Stimulated activated naive CD8-positive, alpha-beta T cell treated with anti-CD3 and anti-CD28 coated beads, Interleukin-15, Interleukin-2, amounts not matched to agents 100 ng/mL and 50 ng/mL, for 24 hours (primary cell): ENCODE data around the gene PTPRK.

Experiments used
- H3K27ac Mint-ChIP-seq: one replicate; pipeline ENCODE4 v1.8.0; 2021; ENCODE audit warnings: mild to moderate bottlenecking, mixed read lengths
- H3K27me3 Mint-ChIP-seq: one replicate; pipeline ENCODE4 v1.8.0; 2021; ENCODE audit warnings: mixed read lengths
- H3K36me3 Mint-ChIP-seq: one replicate; pipeline ENCODE4 v1.8.0; 2021; ENCODE audit warnings: low read depth, mixed read lengths
- H3K4me1 Mint-ChIP-seq: one replicate; pipeline ENCODE4 v1.8.0; 2021; ENCODE audit warnings: low read depth, mixed read lengths
- H3K4me3 Mint-ChIP-seq: one replicate; pipeline ENCODE4 v1.8.0; 2021; ENCODE audit warnings: mild to moderate bottlenecking, mixed read lengths
- H3K9me3 Mint-ChIP-seq: one replicate; pipeline ENCODE4 v1.8.0; 2021; ENCODE audit warnings: mixed read lengths

Gene PTPRK

DNA sequence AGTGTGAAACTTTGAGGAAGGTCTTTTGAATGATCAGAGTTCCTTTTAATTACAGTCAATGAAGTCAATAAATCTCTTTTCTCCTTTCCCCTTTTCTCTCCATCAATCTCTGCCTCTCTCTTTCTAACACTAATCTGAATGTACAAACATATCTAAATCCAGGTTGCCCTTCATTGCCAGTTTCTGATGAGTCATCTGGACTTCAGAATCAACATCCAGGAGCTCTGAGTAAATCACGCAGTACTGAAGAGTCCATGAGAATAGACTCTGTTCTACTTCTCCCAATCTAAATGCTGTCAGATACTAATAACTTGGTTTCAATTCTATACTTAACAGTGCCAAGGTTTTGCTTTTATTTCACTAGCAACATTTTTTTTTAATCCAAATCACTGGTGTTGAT lies 380.9 kb downstream of the PTPRK start:
- H3K9me3 Mint-ChIP-seq, result no peaks in the 10 kb centered on the region
- H3K36me3 Mint-ChIP-seq, result no peaks in the 10 kb centered on the region
- no peaks in the 10 kb centered on the region for H3K27me3 Mint-ChIP-seq
- H3K27ac Mint-ChIP-seq, result no peak overlapping the region
- H3K4me1 Mint-ChIP-seq, result peaks cover 3% of the 10 kb centered on the region
- H3K4me3 Mint-ChIP-seq, result no peak overlapping the region

DNA sequence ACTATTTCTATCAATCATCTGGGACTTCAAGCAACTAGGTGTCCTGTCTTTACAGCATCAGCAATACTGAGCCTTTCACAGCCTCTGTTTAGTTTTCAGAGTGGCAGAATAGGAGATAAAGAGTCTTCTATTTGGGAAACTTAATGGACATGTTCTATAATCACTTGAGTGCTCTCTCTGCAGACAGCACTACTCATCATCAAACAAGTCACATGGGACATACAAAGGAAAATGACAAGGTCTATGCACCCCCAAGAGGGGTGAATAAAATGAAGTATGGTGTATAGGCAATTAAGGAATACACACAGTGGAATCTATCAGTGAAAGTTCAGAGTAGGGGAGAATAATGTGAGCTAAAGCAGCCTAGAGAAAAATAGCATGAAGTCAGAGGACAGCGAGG lies 381.7 kb downstream of the PTPRK start:
- Mint-ChIP-seq H3K4me3 (no peak overlapping the region), H3K36me3 (no peaks in the 10 kb centered on the region), H3K9me3 (no peaks in the 10 kb centered on the region), H3K4me1 (no peaks in the 10 kb centered on the region), H3K27ac (no peak overlapping the region), H3K27me3 (no peaks in the 10 kb centered on the region)

DNA sequence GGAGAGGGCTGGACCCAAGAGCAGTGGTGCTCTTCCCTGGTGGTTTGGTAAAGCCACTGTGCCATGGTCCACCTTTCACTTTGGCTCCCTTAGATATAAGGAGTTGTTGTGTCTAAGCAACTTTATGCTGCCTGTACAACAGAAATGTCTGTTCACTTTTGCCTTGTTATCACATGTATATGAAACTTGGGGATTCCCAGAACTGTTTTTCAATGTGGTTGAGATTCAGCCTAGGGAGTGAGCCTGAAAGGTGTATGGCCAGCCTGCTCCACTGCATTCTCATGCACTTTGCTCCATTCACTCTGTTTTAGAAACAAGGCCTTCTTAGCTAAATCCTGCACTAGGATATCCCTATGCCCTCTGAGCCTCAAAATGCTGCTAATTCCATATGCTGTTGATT lies 385.1 kb downstream of the PTPRK start:
- Mint-ChIP-seq H3K27ac (no peak overlapping the region), H3K36me3 (no peaks in the 10 kb centered on the region), H3K4me1 (no peaks in the 10 kb centered on the region), H3K9me3 (no peaks in the 10 kb centered on the region), H3K27me3 (no peaks in the 10 kb centered on the region), H3K4me3 (no peak overlapping the region)

DNA sequence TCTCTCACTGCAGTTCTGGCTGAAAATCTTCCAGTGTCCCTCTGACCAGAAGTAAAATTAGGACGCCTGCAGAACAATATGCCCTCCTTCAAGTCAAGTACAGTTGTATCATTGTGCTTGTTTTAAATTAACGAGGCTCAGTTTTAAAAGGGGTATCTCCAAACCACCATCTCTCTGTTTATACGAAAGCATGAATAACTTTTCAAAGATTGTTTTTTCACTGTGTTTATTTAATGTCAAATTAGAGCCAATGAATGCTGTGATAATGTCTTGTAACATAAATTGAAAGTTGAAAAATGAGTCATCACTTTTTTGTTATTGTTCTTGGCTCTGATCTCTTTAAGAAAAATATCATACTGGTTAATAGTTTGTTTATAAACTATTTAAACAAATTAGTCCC lies 388.8 kb downstream of the PTPRK start:
- H3K9me3 Mint-ChIP-seq, result no peaks in the 10 kb centered on the region
- no peaks in the 10 kb centered on the region for H3K4me1 Mint-ChIP-seq
- no peaks in the 10 kb centered on the region for H3K27me3 Mint-ChIP-seq
- H3K27ac Mint-ChIP-seq, result no peak overlapping the region
- no peaks in the 10 kb centered on the region for H3K36me3 Mint-ChIP-seq
- no peak overlapping the region for H3K4me3 Mint-ChIP-seq

DNA sequence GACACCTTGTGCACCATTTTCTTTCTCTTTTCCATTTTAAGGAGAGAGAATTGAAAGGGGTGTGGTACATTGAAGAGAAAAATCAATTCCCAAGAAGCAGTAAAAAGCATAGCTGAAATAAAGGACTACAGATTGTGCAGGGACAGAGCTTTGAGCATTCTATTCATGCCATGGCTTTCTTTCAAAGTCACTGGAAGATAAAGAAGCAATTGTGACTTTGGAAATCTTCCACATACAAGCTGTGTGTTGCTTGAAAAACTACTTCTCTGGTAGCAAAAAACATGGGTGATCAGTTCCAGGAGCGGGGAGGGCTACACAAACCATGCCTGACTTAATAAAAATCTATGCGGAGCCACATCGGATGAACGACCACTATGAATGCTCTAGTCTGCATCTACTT lies 389.4 kb downstream of the PTPRK start:
- Mint-ChIP-seq H3K4me1 (no peaks in the 10 kb centered on the region), H3K9me3 (no peaks in the 10 kb centered on the region), H3K27me3 (no peaks in the 10 kb centered on the region), H3K4me3 (no peak overlapping the region), H3K36me3 (no peaks in the 10 kb centered on the region), H3K27ac (no peak overlapping the region)

DNA sequence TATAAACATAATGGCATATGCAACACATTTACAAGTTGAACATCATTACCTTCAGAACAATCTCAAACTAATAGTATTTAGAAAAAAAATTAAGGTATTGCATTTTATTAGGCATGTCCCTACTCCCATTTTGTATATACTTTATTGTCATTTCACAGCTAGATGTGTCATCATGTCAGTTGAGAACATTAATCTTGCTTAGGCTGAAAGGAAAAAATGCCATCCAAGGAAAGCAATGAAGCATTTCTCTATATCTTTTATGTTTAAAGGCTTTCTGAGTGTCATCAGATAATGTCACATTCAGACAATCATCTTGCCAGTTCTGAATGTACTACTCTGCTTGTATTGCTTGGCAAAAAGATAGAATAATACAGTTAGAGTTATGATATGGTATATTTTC lies 390.7 kb downstream of the PTPRK start:
- Mint-ChIP-seq H3K4me1 (peaks cover 5% of the 10 kb centered on the region), H3K9me3 (no peaks in the 10 kb centered on the region), H3K36me3 (no peaks in the 10 kb centered on the region), H3K27me3 (no peaks in the 10 kb centered on the region), H3K27ac (no peak overlapping the region), H3K4me3 (no peak overlapping the region)

DNA sequence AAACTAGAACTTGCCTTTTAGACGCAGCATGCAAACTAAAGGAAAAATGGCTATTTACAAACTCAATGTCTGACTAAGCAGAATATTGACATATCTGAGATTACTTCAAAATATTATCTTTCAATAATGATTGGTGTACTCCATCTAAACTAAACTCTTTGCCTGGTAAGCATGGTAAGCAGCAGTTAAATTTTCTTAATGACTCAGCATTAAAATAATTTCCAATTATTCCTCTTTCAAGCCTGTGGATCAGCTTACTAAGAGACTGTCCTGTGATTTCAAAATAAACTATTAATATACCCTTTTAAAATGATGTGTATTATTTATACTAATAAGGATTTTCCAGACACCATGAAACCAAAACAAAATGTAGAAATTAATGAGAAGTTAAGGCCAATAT lies 392.7 kb downstream of the PTPRK start:
- Mint-ChIP-seq H3K4me1 (peaks cover 9% of the 10 kb centered on the region), H3K27me3 (no peaks in the 10 kb centered on the region), H3K4me3 (no peak overlapping the region), H3K36me3 (no peaks in the 10 kb centered on the region), H3K9me3 (no peaks in the 10 kb centered on the region), H3K27ac (no peak overlapping the region)

DNA sequence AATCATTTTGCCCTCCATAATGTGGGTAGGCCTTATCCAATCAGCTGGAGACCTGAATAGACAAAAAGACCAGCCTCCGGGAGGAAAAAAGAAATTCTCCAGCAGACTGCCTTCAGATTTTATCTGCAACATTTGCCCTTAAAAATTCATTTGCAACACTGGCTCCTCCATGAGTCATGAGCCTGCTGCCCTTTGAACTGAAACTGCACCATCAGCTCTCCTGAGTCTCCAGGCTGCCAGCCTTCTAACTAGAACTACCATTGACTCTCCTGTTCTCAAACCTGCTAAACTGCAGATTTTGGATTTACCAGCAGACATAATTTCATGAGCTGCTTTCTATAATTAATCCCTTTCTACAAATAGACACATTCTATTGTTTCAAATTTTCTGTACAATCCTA lies 395.7 kb downstream of the PTPRK start:
- Mint-ChIP-seq H3K9me3 (no peaks in the 10 kb centered on the region), H3K27ac (no peak overlapping the region), H3K4me3 (no peak overlapping the region), H3K4me1 (peaks cover 15% of the 10 kb centered on the region), H3K36me3 (no peaks in the 10 kb centered on the region), H3K27me3 (no peaks in the 10 kb centered on the region)

DNA sequence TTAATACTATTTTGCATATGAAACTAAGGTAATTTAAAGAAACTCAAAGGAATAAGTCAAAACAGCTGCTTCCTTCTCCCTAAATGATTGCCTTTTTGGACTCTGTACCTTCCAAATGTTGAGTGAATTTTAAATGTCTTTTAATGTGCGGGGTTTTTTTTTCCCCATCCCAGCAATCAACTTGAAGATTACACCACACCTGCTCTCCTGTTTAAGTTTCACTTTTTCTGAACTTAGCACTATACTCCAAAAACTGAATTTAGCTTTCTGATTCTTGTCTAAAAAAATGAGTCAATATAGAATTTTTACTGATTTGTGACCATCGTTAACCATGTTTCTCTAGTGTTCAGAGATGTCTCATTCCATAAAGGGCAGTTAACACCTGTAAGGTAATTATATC lies 398.8 kb downstream of the PTPRK start:
- no peaks in the 10 kb centered on the region for H3K9me3 Mint-ChIP-seq
- peaks cover 3% of the 10 kb centered on the region for H3K36me3 Mint-ChIP-seq
- H3K27ac Mint-ChIP-seq, result no peak overlapping the region
- H3K4me3 Mint-ChIP-seq, result no peak overlapping the region
- H3K4me1 Mint-ChIP-seq, result peaks cover 17% of the 10 kb centered on the region
- no peaks in the 10 kb centered on the region for H3K27me3 Mint-ChIP-seq

DNA sequence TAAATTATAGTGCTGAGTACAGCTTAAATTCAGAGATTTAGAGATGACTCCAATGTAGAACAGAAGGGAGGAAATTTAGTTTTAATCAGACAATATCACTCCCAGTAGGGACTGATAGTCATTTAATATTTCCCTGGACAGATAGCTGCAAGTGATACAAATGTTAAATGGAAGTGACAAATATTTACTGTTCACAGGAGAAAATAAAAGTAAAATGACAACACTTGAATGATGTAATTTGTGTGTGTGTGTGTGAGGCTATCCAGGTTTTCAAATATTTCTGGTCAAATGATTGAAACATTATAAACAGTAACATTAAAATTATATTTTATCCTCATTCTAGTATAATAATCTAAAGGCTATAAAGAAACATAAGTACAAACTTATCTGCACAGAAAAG lies 399.2 kb downstream of the PTPRK start:
- H3K27me3 Mint-ChIP-seq, result no peaks in the 10 kb centered on the region
- peaks cover 17% of the 10 kb centered on the region for H3K4me1 Mint-ChIP-seq
- no peak overlapping the region for H3K27ac Mint-ChIP-seq
- no peaks in the 10 kb centered on the region for H3K9me3 Mint-ChIP-seq
- peaks cover 3% of the 10 kb centered on the region for H3K36me3 Mint-ChIP-seq
- H3K4me3 Mint-ChIP-seq, result no peak overlapping the region

DNA sequence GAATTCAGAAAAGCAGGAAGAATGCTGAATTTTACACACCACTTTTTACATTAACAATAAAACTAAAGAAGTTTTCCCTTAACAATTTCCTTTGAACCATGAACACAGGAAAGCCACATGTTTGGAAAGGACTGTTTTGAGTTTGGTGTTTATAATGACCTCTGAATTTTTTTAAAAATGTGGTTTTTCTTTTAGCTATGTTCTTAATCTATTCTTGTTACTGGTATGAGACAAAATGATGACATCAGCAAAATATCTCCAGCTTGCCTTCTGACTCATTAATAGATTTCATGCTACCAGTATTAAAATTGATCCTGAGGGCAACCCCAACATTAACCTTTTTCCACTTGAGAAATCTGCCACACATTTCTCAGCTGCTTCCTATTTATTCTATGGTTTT lies 402.0 kb downstream of the PTPRK start:
- H3K27me3 Mint-ChIP-seq, result no peaks in the 10 kb centered on the region

DNA sequence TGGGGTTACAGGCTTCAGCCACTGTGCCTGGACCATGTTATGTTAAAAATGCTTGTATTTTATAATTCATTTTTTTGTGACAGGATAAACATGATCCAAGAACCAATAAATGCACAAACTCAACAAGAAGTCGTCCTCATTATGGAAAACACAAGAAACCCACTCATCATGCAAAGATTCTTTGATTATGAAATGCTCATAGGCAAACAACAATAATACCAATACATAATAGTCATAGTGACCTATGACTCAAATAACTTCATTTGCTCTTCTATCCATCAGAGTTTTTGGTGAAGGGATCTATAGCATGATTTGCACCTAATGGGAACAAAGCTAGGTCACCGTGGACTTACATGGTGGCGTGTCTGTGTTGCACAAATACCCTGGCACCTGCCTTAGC lies 402.5 kb downstream of the PTPRK start:
- Mint-ChIP-seq H3K27me3 (no peaks in the 10 kb centered on the region), H3K9me3 (peaks cover 4% of the 10 kb centered on the region), H3K27ac (no peak overlapping the region), H3K36me3 (peaks cover 6% of the 10 kb centered on the region), H3K4me1 (peaks cover 10% of the 10 kb centered on the region), H3K4me3 (no peak overlapping the region)

More for the DNA sequence above, 402.0 kb downstream of the PTPRK start:
- Mint-ChIP-seq H3K27ac (no peak overlapping the region), H3K4me1 (peaks cover 8% of the 10 kb centered on the region), H3K9me3 (peaks cover 4% of the 10 kb centered on the region), H3K4me3 (no peak overlapping the region), H3K36me3 (peaks cover 6% of the 10 kb centered on the region)

DNA sequence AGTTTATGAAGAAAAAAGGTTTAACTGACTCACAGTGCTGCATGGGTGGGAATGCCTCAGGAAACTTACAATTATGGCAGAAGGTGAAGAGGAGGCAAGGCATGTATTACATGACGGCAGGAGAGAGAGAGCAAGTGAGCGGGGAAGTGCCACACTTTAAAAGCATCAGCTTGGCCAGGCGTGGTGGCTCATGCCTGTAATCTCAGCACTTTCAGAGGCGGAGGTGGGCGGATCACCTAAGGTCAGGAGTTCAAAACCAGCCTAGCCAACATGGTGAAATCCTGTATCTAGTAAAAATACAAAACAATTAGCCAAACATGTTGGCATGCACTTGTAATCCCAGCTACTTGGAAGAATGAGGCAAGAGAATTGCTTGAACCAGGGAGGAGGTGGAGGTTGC lies 406.2 kb downstream of the PTPRK start:
- no peaks in the 10 kb centered on the region for H3K27me3 Mint-ChIP-seq
- H3K4me3 Mint-ChIP-seq, result no peak overlapping the region
- no peak overlapping the region for H3K27ac Mint-ChIP-seq
- peaks cover 4% of the 10 kb centered on the region for H3K9me3 Mint-ChIP-seq
- peaks cover 6% of the 10 kb centered on the region for H3K36me3 Mint-ChIP-seq
- peaks cover 15% of the 10 kb centered on the region for H3K4me1 Mint-ChIP-seq

DNA sequence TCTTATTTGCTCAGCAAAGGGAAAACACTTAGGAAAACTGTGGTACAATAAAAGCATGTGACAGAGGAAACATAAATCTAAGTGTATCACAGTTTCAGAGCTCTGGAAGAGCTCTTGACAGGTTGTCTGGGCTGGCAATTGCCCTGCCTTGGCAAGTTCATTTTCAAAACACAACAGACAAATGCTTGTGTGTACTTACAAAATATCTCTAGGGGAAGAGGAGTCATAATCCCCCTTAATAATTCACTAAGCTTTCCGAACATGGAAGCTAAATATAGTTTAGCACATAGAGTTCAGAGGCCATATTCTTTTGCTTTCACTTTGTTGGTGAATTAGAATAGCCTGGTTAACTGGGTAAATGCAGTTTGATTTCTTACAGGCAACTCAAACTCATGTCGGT lies 407.9 kb downstream of the PTPRK start:
- Mint-ChIP-seq H3K36me3 (peaks cover 3% of the 10 kb centered on the region), H3K27me3 (no peaks in the 10 kb centered on the region), H3K9me3 (peaks cover 4% of the 10 kb centered on the region), H3K4me3 (peak overlapping the region; percentile 52), H3K4me1 (peaks cover 13% of the 10 kb centered on the region), H3K27ac (no peak overlapping the region)

DNA sequence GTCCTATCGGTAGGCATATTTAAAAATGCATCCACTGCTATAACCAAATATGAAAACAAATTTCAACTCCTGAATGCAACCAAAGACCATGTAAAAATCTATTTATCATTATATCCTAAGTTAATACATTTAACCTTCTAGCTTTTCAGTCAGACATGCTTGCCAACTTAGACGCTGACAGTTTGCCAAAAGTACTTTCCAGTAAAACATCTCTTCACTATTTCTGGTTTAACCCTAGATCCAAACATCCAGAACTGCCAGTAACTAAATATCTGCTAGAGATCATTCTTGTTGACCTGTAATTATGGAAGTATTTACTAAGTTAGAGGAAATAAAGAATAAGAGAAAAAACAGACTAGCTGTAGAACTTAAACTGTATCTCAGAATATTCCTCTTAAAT lies 409.3 kb downstream of the PTPRK start:
- Mint-ChIP-seq H3K4me1 (peaks cover 13% of the 10 kb centered on the region), H3K27ac (no peak overlapping the region), H3K9me3 (peaks cover 4% of the 10 kb centered on the region), H3K27me3 (no peaks in the 10 kb centered on the region), H3K36me3 (peaks cover 3% of the 10 kb centered on the region), H3K4me3 (no peak overlapping the region)

DNA sequence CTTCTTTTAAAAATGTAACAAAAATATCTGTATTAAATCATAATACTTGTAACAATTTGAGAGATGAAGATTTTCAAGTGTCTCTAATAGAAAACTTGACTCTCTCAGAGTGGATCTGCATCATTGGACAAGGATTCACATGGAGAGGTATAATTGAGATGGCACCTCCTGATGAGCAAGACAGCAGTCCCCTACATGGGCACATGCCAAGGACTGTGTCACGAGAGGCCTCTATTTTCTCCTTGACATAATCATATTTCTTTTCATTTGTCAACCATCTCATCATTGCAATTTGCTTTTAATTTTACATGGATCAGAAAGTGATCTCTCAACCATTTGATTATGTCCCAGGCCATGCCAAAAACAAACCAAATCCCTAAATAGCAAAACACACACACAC lies 412.7 kb downstream of the PTPRK start:
- Mint-ChIP-seq H3K4me3 (no peak overlapping the region), H3K27me3 (no peaks in the 10 kb centered on the region), H3K27ac (no peak overlapping the region), H3K36me3 (no peaks in the 10 kb centered on the region), H3K4me1 (peaks cover 9% of the 10 kb centered on the region), H3K9me3 (no peaks in the 10 kb centered on the region)
